Hypothalamus (tissue), 51 donors: Measurements from ENCODE around the gene IRF4.
"Not testable (repeated sequence)": the region's sequence is repeated elsewhere in the genome, so short reads cannot be mapped to it uniquely, and the experiment has no call there.

Experiments
- DNase-seq, 51 donors: peaks; one replicate each; lab custom pipeline; 2025; lab: John Stamatoyannopoulos, UW

Gene IRF4

DNA sequence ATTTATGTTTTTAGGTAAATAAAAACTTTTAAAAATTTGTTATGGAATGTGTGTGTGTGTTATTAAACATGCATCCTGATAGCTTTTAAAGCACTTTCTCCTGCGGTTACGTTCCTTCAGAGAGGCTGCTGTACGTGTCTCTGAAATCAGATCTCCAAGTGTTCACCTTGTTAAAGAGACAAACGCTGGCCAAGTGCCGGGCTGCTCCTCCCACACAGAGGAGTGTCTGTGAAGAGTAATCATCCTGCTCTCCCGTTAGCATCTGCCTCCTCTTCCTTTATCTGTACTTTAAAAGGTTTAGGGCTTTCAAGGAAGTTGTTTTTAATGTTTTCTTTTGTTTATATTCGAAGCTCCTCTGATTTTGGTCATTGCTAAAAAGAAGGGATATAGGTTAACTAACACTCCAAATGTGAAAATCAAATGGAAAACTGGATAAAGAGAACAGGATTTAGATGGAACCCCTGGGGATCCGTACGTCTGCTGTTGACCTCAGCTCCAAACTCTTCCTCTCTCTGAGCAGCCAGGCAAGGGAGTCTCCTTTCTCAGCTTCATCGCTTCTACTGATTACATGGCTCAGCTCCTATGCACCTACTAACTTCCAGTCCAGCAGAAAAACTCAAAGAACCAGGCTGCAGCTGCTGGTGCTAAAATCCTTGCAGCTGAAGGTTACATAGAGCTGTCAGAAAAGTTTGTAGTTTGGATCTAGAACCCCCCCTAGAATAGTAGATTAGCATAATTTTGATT lies 20.0 kb downstream of the IRF4 start:
- DNase-seq, result no peak

DNA sequence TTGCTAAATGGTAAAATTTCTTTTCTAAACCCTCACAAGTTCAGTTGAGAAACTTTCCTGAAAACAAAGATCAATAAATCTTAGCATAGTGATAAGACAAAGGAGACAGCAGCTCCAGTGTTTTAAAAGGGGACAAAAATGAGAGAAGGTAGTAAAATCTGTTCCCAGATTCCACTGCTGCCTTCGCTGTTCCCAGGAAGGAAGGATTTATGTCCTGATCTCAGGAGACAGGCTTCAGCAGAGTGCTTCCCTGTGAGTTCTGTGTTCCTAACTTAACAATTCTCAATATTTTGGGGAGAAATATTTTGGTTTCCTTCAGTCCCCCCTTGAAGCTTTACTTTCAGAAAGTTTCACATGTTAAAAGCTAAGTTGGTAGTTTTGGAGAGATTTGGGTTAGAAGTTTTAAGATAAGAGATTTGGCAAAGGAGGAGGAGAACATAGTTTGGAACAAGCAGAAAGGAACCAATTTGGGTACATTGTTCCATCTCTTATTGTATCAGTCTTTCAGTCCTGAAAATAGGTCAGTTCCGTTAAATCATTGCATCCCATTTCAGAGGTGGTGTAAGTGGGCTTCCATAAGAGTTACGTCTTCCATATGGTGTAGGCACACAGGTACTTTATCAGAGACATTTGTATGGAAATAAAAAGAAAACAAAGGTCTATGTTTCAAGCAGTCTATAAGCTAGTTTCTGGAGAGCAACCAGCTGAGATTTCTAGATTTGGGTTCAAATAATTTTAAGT lies 20.8 kb downstream of the IRF4 start:
- DNase-seq, result no peak

DNA sequence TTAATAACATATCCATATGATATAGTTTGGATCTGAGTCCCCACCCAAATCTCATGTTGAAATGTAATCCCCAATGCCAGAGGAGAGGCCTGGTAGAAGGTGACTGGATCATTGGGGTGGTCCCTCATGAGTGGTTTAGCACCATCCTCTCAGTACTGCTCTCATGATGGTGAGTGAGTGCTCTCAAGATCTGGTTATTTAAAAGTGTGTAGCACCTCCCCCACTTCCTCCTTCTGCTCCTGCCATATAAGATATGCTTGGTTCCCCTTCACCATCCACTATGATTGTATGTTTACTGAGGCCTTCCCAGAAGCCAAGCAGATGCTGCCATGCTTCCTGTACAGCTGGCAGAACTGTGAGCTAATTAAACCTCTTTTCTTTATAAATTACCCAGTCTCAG lies 22.9 kb downstream of the IRF4 start:
- no peak for DNase-seq

DNA sequence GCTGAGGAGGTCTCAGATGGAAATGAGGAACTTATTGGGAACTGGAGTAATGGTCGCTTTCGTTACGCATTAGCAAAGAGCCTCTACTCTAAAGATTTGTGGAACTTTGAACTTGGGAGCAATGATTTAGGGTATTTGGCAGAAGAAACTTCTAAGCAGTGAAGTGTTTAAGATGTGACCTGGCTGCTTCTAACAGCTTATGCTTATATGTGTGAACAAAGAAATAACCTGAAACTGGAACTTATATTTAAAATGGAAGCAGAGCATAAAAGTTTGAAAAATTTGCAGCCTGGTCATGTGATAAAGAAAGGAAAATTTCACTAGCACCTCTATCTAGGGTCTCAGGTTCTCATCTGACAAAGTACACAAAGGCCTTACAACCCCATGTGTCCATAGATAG lies 23.5 kb downstream of the IRF4 start:
- no peak for DNase-seq

DNA sequence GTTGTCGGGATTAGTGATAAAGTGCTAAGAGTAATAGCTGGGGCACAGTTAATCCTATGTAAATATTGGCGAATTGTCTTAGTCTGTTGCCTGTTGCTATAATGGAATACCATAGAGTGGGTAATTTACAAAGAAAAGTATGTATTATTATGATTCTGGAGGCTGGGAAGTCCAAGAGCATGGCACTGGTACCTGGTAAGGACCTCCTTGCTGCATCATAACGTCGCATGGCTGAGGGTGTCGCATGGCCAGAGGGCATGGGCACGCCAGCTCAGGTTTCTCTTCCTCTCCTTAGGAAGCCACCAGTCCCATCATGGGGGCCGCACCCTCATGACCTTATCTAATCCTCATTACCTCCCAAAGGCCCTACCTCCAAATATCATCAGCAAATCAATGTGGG lies 29.7 kb downstream of the IRF4 start:
- DNase-seq, result no peak

DNA sequence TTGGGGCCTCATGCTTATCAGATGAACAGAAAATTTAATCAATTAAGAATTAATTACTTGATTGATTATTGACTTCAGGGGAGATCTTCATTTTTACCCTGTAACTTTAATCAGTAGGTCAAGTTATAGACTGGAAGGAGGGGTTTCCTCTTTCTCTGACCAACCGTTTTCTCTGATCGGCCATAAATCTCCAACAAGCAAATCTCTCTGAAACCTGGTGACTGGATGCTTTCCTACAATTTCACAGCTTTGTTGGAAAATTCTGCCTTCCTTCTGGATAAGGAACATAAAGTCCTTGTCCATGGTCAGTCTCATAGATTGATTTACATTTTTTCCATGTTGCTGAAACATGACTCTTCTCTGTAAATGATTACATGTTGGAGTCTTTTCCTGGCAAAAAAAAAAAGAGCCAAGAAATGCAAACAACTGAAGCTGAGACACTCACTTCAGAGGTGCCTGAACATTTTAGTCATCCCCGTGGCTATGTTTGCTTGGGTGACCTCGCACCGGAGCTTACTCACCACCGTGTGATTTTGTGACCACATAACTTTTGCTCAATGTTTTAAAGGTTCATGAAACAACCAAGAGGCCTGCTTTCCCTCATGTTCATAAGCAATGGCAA lies 31.0 kb downstream of the IRF4 start:
- no peak for DNase-seq

DNA sequence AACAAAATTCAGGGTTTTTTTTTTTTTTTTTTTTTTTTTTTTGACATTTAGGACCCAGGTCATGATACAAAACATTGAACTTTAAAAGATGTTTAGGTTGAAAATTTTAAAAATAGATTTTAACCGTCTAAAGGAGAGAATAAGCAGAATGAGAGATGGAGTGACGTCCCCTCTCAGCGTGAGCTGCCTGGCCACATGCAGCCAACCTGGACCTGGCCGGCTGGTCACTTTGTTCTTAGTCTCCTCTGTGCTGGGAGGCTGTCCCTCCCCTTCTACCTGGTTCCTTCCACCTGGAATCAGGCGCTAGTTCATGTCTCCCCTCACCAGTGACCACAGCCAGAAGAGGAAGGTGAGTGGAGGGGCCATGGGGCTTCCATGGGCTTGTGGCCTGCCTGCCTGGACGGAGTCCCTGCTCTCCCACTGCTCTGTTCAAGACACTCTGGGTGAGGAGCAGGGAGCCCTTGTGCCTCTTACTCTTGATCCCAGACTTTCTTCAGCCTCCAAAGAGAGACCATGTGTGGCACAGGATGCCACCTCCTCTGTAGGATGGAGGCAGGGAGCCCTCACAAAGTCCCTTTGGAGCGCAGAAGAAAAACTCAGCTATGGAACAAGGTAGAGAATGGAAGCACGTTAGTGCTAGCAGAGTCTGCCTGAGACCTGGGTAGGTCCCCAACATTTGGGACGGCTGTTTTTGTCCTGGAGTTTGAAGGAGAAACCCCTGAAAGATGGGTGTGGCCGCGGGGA lies 31.7 kb downstream of the IRF4 start:
- DNase-seq, result no peak

DNA sequence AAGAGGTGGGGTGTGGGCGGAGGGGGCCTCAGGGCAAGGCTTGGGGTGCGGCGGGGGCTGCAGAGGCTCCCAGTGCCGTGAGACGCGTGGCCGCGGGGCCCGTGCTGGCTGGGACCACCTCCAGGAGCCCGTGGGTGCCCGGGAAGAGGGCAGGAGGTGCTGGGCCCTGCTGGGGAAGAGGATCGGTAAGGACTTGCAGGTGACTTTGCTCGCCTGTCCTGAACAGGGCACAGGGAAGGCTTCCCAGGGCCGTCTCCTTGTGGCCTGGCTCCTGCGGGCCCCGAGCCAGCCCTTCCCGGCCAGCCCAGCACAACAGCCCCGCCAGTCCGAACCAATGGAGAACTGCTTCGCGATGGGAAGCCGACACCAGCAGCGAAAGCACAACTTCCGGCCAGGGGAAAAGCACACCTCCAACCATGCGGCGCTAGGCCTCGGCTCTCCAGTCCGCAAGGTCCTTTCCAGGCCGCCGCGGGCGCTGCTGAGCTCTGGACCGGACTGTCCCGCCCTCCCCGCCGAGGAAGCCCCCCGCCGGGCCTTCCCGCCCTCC lies 32.3 kb downstream of the IRF4 start:
- DNase-seq, result no peak

DNA sequence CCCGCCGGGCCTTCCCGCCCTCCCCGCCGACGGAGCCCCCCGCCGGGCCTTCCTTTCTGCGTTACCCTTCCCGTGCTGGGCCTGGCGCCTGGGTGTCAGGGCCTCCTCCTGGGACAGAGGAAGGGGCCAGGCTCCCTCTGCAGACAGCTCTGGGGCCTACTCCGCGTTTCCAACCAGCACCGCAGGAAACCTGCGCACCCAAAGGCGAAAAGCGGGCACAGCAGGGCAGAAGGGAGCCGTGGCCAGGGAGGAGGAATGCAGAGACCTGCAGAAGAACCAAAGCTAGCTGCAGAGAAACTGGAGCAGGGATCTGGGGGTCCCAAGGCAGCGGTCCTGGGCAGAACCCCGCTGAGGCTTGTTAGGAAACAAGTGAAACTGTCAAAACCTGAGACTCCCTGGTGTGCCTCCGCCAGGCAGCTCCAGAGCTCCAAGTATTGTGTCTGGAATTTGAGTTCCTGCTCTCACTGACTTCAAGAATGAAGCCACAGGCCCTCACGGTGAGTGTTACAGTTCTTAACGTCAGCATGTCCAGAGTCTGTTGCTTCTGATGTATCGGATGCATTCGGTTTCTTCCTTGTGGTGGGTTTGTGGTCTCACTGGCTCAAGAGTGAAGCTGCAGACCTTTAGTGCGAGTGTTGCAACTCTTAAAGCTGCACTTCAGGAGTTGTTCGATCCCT lies 33.3 kb downstream of the IRF4 start:
- no peak for DNase-seq

DNA sequence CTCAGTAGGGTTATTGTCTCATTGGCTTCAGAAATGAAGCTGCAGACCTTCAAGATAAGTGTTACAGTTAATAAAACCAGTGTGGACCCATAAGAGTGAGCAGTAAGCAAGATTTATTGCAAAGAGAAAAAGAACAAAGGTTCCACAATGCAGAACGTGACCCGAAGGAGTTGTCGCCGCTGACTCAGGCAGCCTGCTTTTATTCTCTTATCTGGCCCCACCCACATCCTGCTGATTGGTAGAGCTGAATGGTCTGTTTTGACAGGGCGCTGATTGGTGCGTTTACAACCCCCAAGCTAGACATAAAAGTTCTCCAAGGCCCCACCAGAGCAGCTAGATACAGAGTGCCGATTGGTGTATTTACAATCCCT lies 33.9 kb downstream of the IRF4 start:
- not testable (repeated sequence) for DNase-seq

DNA sequence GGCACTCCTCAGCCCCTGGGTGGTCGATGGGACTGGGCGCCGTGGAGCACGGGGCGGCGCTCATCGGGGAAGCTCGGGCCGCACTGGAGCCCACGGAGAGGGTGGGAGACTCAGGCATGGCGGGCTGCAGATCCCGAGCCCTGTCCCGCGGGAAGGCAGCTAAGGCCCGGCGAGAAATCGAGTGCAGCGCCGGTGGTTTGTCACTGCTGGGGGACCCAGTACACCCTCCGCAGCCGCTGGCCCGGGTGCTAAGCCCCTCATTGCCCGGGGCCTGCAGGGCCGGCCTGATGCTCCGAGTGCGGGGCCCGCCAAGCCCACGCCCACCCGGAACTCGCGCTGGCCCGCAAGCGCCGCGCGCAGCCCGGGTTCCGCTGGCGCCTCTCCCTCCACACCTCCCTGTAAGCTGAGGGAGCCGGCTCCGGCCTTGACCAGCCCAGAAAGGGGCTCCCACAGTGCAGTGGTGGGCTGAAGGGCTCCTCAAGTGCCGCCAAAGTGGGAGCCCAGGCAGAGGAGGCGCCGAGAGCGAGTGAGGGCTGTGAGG lies 34.7 kb downstream of the IRF4 start:
- DNase-seq, result not testable (repeated sequence)

DNA sequence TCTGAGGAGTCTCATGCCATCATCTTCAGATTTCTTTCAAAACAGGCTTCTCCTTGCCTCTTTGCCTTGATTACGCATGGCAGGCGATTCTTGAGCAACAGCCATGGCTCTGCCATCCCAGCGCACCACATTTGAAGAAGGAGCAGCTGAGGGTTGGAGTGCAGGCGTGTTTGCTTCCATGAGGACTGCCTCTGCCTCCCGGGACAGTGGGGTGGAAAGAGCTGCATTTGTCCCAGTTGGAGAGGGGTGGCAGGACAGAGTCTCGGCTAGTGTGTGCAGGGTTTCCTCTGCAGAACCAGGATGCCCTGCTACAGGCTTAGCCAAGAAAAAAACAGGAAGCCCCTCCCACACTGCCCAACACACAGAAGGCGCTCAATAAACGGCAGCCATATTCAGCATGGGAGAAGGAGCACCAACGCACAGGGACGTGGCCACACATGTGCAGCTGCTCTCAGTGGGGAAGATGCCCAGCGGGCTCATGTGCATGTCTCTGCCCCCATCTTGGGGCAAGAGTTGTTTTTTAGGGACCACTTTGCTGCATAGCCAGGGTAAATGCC lies 36.6 kb downstream of the IRF4 start:
- DNase-seq, result no peak

DNA sequence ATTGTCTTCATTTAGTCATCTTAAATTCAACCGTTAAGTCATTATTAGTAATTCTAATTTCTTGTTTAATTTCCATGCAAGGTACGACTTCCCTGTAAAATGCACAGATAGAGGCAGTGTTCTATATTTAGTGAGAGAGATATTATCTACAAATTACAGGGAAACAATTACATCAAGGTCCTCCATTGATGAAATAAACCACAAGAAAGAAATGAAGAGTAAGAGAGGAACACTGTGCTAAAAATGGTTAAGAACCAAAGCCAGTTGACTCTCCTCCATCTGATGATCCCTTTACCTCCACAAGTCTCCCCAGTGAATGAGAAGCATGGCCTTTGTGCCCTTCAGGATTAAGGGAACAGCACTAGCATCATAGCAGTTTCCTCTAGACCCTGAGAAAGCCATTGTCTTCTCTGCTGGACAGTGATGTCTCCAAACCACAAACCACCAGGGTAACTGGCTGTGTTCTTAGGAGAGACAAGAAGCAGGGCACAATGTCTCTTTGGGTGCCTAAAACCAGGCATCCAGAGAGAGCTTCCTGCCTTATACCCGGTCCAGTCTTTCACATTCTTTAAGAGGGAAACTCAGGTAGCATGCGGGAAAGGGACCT lies 38.1 kb downstream of the IRF4 start:
- no peak for DNase-seq

DNA sequence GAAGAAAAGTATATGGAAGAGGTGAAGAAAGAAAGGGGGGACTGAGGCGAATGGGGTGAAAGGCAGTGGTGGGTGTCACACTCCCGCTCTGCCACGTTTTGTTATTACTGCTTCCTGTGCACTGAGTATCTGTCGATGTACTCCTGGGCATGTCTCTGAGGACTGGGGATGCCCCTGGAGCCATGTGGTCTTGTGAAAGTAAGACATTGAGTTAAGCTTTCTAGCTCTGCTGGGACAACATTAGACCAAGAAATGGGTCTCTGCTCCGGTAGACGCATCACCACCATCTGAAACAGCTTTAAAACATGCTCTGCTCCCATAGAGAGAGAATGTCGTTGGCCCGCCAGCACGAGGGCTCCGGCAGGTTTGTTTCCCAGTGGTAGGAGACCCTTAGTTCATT lies 40.0 kb downstream of the IRF4 start:
- DNase-seq, result no peak

DNA sequence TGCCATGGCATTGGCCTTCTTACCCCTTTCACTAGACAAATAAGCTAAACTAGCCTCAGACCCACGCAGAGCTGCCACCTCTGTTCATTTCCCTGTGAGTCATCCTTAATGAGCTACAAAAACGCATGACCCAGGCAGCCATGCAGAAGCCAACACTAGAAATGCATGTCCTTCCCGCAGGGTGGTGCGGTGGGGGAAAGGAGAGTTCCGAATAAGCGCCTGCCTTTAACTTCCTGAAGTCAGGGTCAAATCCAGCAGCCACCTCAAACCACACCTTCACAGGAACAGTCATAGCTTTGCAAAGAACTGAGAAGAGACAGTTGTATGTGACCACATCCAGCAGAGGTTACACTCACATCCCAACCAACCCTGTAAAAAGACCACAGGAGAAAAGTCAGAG lies 40.4 kb downstream of the IRF4 start:
- DNase-seq, result no peak

DNA sequence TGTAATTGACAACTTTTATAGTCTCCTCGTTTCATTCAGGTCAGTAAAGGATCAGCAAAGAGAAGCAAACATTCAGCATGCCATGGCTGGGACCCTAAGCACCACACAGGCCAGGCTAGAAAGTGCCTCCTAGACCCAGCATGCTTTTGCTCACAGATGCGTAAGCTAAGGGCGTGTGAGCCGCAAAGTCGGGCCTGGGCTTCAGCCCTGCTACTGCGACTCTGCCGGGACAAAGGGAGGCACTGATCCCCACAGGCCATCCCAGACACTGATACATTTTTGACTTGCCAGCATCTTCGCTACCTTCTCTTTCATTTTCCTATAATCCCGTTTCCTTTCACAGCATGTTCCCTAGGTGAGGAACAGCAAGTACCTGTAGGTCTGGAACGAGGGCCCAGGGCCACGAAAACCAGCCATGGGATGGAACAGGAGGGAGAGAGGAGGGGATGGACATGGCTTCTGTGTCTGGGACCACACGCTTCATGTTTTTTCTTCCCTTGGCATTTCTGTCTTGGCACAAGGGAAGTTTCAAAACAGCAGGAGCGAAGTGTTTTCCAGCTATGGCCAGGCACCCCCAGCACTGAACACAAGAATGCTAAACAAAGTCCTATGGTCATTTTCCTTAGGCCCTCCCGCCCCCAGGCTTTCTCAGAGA lies 42.6 kb downstream of the IRF4 start:
- no peak for DNase-seq

DNA sequence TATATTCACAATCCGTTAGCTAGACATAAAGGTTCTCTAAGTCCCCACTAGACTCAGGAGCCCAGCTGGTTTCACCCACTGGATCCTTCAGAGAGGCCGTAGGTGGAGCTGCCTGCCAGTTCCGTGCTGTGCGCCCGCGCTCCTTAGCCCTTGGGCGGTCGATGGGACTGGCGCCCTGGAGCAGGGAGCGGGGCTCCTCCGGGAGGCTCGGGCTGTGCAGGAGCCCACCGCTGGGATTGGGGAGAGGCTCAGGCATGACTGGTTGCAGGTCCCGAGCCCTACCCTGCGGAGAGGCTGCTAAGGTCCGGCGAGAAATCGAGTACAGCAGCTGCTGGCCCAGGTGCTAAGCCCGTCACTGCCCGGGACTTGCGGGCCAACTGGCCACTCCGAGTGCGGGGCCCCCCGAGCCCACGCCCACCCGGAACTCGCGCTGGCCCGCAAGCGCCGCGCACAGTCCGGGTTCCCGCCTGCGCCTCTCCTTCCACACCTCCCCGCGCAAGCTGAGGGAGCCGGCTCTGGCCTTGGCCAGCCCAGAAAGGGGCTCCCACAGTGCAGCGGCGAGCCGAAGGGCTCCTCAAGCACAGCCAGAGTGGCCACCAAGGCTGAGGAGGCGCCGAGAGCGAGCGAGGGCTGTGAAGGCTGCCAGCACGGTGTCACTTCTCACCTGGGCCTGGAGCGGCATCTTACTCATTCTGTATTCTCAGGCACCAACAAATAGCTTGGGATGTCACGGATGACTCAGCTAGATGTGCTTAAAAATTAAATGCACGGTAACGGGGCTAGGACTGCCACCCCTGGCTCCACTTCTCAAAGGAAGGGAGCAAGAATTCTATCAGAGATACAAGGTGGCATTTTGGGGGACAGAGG lies 44.1 kb downstream of the IRF4 start:
- DNase-seq, result no peak
